SK-N-MC (cell line): ENCODE data around the gene CCDC28B.
A peak's percentile ranks its signal among the peaks of the same experiment; 100 is the strongest.

Experiments used
- DNase-seq: peaks from one replicate; pipeline ENCODE4 v3.0.0-alpha.2; 2011; ENCODE audit warnings: low read depth, low spot score
- H3K27ac ChIP-seq: fragments of 200-600 bp; sonication (generic); 2 replicates; pipeline ENCODE4 v1.5.1; 2016; ENCODE audit warnings: mixed run types
- H3K36me3 ChIP-seq: fragments of 200-600 bp; sonication (generic); 2 replicates; pipeline ENCODE4 v1.6.1; 2017; ENCODE audit warnings: antibody characterized with exemption, low read length, mixed read lengths; ENCODE audit not compliant: insufficient read depth
- H3K4me3 ChIP-seq: fragments of 200-600 bp; sonication (generic); 2 replicates; pipeline ENCODE4 v1.5.1; 2016
- H3K9ac ChIP-seq: fragments of 200-600 bp; sonication (generic); 2 replicates; pipeline ENCODE4 v1.8.0; 2017; ENCODE audit warnings: mixed run types, mixed read lengths; ENCODE audit not compliant: insufficient read length
- H3K9me3 ChIP-seq: fragments of 200-600 bp; sonication (generic); 2 replicates; pipeline ENCODE4 v1.6.1; 2017; ENCODE audit warnings: low read depth, mild to moderate bottlenecking, antibody characterized with exemption, low read length, moderate library complexity, mixed read lengths
- EZH2 ChIP-seq: fragments of 200-600 bp; sonication (generic); IDR thresholded peaks from one replicate; pipeline ENCODE4 v1.6.1; 2017; ENCODE audit warnings: antibody characterized with exemption
- FOXP2 ChIP-seq: optimal IDR thresholded peaks from 2 replicates; pipeline ENCODE3; 2011; ENCODE audit warnings: mild to moderate bottlenecking, moderate library complexity; ENCODE audit not compliant: insufficient read depth; ENCODE audit errors: extremely low read length, control extremely low read depth
- POLR2AphosphoS5 ChIP-seq: IDR thresholded peaks from 2 replicates; pipeline ENCODE4 v1.6.1; 2012; ENCODE audit warnings: mild to moderate bottlenecking, low read depth, low read length, borderline replicate concordance

CCDC28B gene

DNA sequence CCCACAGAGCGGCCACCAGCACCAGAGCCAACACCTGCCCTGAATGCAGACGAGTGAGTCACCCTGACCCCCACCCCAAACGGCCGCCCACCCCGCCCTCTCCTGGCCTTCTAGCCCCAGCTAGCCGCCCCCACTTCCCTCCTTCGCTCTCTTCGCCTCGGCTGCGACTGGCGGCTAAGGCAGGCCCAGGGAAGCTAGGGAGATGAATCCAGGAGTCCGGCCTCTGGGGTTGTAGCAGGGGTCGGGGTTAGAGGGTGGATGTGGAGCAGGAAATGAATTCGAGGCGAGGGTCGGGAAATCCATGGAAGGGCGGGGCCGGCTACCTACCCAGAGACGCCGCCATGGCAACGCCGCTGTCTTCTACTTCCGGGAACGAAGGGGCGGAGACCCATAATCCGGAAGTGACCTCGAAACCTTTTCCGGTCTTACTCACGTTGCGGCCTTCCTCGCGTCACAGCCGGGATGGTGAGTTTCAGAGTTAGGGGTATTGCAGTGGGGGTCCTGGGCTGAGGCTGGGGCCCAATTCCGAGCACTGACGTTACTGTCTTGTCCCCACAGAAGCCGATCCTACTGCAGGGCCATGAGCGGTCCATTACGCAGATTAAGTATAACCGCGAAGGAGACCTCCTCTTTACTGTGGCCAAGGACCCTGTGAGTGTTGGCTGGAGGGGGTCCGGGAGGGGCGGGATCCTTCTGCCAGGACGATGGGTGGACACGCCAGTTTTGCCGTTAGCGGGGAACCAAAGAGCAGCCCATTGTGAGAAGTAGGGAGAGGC lies 21.8 kb downstream of the CCDC28B start, which contains the start of the genes EIF3I and TMEM234:
TSS of gene EIF3I (plus strand) at position 428 of the 776 bp plus-strand sequence. CDS start at position 463, 35 bp downstream.
TSS of gene TMEM234 (minus strand) at position 374 of the 776 bp plus-strand sequence. CDS start at position 343, 31 bp downstream.
- no peaks in the 10 kb centered on the region for H3K9me3 ChIP-seq
- peak; percentile 44 for DNase-seq
- peak within 1 kb of the TSS; percentile 99 for H3K4me3 ChIP-seq
- peak within 1 kb of the TSS; percentile 98 for H3K9ac ChIP-seq
- H3K36me3 ChIP-seq: peaks cover 25% of the 10 kb centered on the region
- H3K27ac ChIP-seq: peak within 1 kb of the TSS; percentile 76
- TF ChIP-seq POLR2AphosphoS5: peak; percentile 98
- TF ChIP-seq FOXP2: no peak

DNA sequence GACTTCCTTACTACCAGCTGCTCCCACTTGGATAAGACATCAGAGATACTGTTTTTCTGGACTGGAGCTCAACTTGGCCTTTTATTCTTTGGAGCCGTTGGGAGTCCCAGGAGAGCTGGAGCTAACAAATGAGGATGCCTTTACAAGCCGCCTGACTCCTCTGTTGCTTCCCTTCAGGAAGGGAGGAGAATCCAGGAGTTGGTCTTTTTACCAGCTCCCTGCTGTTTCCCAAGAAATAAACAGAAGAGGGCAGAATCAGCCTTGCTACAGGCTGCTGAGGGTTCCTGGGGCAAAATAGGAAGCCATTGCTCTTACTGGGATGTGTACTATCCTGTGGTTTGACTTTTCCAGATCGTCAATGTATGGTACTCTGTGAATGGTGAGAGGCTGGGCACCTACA lies 23.3 kb downstream of the CCDC28B start:
- H3K9ac ChIP-seq: peak overlapping the region; percentile 33
- peak overlapping the region; percentile 16; the same call in 1 of the 2 replicates for H3K4me3 ChIP-seq

DNA sequence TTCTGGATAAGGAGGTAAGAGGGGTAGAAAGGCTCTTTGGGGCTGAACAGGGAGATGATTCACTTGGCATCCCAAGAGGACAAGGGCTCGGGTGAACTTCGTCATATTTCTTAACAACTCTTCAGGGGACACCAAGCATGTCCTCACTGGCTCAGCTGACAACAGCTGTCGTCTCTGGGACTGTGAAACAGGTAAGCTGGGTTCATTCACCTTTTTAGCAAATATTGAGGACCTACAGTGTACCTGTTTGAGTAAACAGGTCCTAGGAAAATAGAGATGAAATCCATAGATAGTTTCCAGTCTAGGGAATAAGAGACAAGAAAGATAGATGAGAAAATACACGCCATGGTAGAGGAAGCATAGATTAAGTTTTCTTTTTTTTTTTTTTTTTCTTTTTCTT lies 23.9 kb downstream of the CCDC28B start:
- TF ChIP-seq EZH2: no peak
- no peak for TF ChIP-seq FOXP2
- Histone ChIP-seq H3K9me3 (no peaks in the 10 kb centered on the region), H3K36me3 (peaks cover 45% of the 10 kb centered on the region), H3K9ac (no peak overlapping the region), H3K4me3 (no peak overlapping the region), H3K27ac (no peak overlapping the region)
- no peak for DNase-seq

More for the DNA sequence above, 23.3 kb downstream of the CCDC28B start:
- Histone ChIP-seq H3K9me3 (no peaks in the 10 kb centered on the region), H3K27ac (no peak overlapping the region), H3K36me3 (peaks cover 40% of the 10 kb centered on the region)
- TF ChIP-seq POLR2AphosphoS5: no peak
- TF ChIP-seq FOXP2: no peak
- no peak for TF ChIP-seq EZH2
- no peak for DNase-seq

DNA sequence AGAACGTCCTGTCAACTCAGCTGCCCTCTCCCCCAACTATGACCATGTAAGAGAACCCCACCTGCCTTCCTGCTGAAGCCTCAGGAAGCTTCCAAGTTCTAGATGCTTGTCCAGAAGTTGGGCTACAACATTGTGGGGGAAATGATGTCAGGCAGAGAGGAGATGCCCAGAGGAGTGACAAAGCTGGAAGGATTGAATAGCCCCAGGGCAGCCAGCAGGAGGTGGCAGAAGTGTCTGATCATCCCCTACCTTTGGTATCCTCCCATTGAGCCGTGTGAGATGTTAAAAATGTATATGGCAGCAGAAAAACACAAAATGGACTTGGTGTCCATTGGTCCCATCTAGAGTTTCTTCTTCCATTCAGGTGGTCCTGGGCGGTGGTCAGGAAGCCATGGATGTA lies 28.4 kb downstream of the CCDC28B start:
- H3K9ac ChIP-seq: no peak overlapping the region
- peaks cover 64% of the 10 kb centered on the region for H3K36me3 ChIP-seq
- no peak overlapping the region for H3K27ac ChIP-seq
- no peak overlapping the region for H3K4me3 ChIP-seq
- TF ChIP-seq EZH2: no peak
- TF ChIP-seq POLR2AphosphoS5: no peak
- H3K9me3 ChIP-seq: no peaks in the 10 kb centered on the region
- no peak for DNase-seq

DNA sequence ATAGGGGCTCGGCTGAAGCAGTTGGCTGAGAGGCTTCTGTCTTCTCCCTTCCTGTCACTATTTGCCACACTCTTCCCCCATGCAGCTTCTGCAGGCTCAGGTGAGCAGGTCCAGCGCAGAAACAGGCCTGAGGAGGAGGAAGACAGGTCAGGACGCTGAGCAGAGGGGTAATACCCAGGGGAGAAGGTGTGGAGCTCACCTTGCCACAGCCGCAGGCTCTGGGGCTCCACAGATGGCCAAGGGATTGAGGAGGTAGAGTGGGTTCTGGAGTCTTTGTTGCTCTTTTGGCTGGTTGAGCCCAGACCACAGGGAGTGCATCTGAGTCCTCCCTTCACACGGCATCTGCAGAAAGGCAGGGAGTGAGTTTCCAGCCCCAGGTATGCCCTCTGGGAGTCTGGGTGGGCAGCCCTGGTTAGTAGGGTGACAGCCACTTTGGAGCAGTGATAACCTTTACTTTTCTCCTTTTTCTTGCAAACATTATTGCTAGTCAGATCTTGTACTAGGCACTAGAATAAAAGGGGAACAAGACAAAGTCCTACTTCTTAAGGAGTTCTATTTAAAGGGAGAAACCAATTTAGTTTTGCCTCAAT lies 31.5 kb downstream of the CCDC28B start:
- TF ChIP-seq POLR2AphosphoS5: no peak
- TF ChIP-seq FOXP2: no peak
- no peak for DNase-seq
- Histone ChIP-seq H3K36me3 (peaks cover 43% of the 10 kb centered on the region), H3K9ac (no peak overlapping the region), H3K9me3 (no peaks in the 10 kb centered on the region), H3K4me3 (no peak overlapping the region), H3K27ac (no peak overlapping the region)

DNA sequence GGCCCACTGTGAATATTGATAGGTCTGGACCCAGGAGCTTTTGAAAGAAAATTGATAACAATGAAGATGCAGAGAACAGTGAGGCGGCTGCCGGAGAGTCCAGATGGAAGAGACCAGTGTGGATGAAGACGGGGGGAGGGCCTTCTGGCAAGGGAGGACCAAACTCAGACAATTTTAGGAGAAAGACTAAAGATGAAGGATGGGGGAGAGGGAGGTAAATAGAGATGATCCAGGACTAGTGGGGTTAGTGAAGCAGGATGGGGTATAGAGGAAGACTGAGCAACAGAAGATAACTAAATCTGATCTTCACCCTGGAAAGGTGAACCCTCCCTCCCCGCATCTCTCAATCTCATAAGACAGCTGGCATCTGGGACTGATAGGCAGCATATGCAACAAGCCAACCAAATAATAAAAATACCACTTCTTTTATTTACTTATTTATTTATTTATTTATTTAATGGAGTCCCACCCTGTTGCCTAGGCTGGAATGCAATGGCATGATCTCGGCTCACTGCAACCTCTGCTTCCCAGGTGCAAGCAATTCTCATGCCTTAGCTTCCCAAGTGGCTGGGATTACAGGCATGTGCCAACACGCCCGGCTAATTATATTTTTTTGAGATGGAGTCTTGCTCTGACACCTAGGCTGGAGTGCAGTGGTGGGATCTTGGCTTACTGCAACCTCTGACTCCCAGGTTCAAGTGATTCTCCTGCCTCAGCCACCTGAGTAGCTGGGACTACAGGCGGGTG lies 32.3 kb downstream of the CCDC28B start:
- TF ChIP-seq FOXP2: no peak
- no peak for TF ChIP-seq EZH2
- TF ChIP-seq POLR2AphosphoS5: no peak
- Histone ChIP-seq H3K4me3 (no peak overlapping the region), H3K9me3 (no peaks in the 10 kb centered on the region), H3K27ac (no peak overlapping the region), H3K36me3 (peaks cover 37% of the 10 kb centered on the region), H3K9ac (no peak overlapping the region)
- DNase-seq: no peak

DNA sequence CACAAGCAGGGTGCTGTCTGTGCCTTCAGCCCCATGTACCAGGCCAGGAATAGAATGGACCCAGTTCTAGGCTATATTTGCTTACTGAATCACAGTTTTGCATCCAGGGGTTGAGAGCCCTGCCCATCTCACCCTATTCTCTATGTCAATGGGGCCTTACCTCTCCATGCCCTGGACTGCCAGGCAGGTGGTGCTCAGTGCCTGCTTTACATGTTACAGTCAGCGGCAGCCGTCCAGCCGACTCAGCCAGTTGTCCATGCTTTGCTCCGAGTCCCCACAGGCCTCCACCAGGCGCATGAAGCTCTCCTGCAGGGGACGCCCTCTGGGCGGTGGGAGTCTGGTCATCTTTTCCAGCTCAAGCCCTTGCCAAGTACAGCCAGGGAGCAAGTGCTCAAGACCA lies 34.4 kb downstream of the CCDC28B start:
- Histone ChIP-seq H3K9me3 (no peaks in the 10 kb centered on the region), H3K4me3 (no peak overlapping the region), H3K27ac (no peak overlapping the region), H3K36me3 (peaks cover 20% of the 10 kb centered on the region), H3K9ac (no peak overlapping the region)
- DNase-seq: no peak
- no peak for TF ChIP-seq POLR2AphosphoS5
- no peak for TF ChIP-seq EZH2
- TF ChIP-seq FOXP2: no peak

DNA sequence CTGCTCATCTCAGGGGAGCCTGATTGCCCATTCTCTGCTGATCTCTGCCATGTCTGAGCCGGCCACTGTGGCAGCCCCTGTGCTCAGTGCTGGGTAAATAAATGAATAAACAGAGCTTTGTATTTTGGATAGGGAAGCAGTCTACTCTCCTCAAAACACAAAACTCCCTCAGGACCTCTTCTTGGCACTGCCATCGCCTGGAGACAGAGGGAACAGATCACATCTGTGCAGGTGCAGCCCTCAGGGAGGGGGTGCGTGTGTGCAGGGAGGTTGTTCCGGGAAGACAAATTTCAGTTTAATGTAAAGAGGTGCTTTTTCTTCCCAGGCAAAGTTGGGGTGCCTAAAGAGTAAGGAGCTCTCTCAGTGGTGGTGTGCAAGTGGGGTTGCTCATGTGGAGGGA lies 38.9 kb downstream of the CCDC28B start:
- no peak for DNase-seq
- H3K9ac ChIP-seq: no peak overlapping the region
- H3K4me3 ChIP-seq: no peak overlapping the region
- no peaks in the 10 kb centered on the region for H3K36me3 ChIP-seq
- no peak overlapping the region for H3K27ac ChIP-seq
- TF ChIP-seq FOXP2: no peak
- TF ChIP-seq EZH2: no peak
- TF ChIP-seq POLR2AphosphoS5: no peak
- no peaks in the 10 kb centered on the region for H3K9me3 ChIP-seq

DNA sequence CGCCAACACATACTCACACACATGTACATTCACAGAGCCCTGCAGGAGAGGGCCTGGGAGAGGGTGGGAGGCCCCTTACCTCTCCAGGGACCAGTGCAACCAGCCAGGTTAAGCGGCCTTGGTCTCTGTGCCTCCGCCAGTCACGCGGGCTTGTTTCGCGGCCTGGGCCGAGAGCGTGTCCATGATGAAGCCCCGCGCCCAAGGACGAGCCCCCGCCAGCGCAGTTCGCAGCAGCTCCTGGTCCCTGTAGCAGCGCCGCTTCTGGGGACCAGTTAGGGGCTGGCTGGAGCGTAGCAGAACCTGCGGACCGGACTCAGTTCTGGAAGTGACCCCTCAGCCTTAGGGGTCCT lies 39.4 kb downstream of the CCDC28B start:
- Histone ChIP-seq H3K9ac (no peak overlapping the region), H3K4me3 (no peak overlapping the region), H3K9me3 (no peaks in the 10 kb centered on the region), H3K36me3 (no peaks in the 10 kb centered on the region), H3K27ac (no peak overlapping the region)
- no peak for TF ChIP-seq FOXP2
- TF ChIP-seq EZH2: no peak
- no peak for DNase-seq
